Panc1 (cell line): ENCODE measurements around the gene SCLY. TPM values are rescaled to one million over a fixed set of nuclear protein-coding genes. Genes with fewer than 3 reads are reported as not detected.

Experiments
- ATAC-seq: fragments of 200-7000 bp; cut with Tn5 transposase; 2 replicates; pipeline ENCODE4 v1.9.1; 2020; ENCODE audit warnings: mild to moderate bottlenecking, moderate library complexity
- BruUV-seq: library from RNA; stranded (reverse); fragments of 400-500 nt; replicated peaks from 2 replicates; lab custom pipeline; 2021; lab: Mats Ljungman, UMichigan
- CTCF ChIA-PET: fragments of 300-600 bp; sonication (Branson Sonifier 250); formaldehyde crosslinking; loops from one replicate; lab custom pipeline; 2022; ENCODE audit warnings: antibody characterized with exemption; lab: Charles Lee
- POLR2A ChIA-PET: fragments of 300-600 bp; sonication (Branson Sonifier 250); formaldehyde crosslinking; loops from one replicate; lab custom pipeline; 2022; ENCODE audit warnings: antibody characterized with exemption; lab: Charles Lee
- DNase-seq: peaks from one replicate; pipeline ENCODE4 v3.0.0-alpha.2; 2010; ENCODE audit warnings: low read depth, low spot score
- H3K27ac ChIP-seq: 2 replicates; pipeline ENCODE4 v1.5.1; 2011; ENCODE audit warnings: mild to moderate bottlenecking, low read length, inconsistent platforms
- H3K27me3 ChIP-seq: fragments of 200-500 bp; sonication (Bioruptor generic); 2 replicates; pipeline ENCODE4 v1.6.0; 2014; ENCODE audit warnings: low read length, inconsistent platforms; ENCODE audit not compliant: control insufficient read depth, insufficient read depth
- H3K36me3 ChIP-seq: fragments of 200-500 bp; sonication (Bioruptor generic); 2 replicates; pipeline ENCODE4 v1.5.1; 2014; ENCODE audit warnings: inconsistent platforms, mild to moderate bottlenecking, low read length, moderate library complexity; ENCODE audit not compliant: control insufficient read depth, insufficient read depth
- H3K4me1 ChIP-seq: 2 replicates; pipeline ENCODE4 v1.5.1; 2011; ENCODE audit warnings: inconsistent platforms, mild to moderate bottlenecking, low read length, moderate library complexity; ENCODE audit not compliant: control insufficient read depth, insufficient read depth
- H3K4me3 ChIP-seq, 2 experiments: 2 replicates each; pipeline ENCODE4 v1.5.1; 2011 to 2012; ENCODE audit warnings: low read depth in 2 of 2, low read length in 2 of 2, mild to moderate bottlenecking in 2 of 2, inconsistent platforms in 1 of 2, moderate library complexity in 1 of 2
- H3K9me3 ChIP-seq: fragments of 200-500 bp; sonication (Bioruptor generic); 2 replicates; pipeline ENCODE4 v1.5.1; 2014; ENCODE audit warnings: low read depth, mild to moderate bottlenecking, inconsistent platforms, low read length, moderate library complexity; ENCODE audit not compliant: control insufficient read depth, insufficient read depth
- CTCF ChIP-seq: fragments of 450-650 bp; IDR thresholded peaks from 2 replicates; pipeline ENCODE4 v1.5.1; 2017; ENCODE audit warnings: mild to moderate bottlenecking
- POLR2AphosphoS5 ChIP-seq: IDR thresholded peaks from 2 replicates; pipeline ENCODE4 v1.6.1; 2012; ENCODE audit warnings: mild to moderate bottlenecking, low read depth, low read length, moderate library complexity
- REST ChIP-seq, 2 experiments: IDR thresholded peaks; 2 replicates each; pipeline ENCODE4 v1.6.1; 2011 to 2012; ENCODE audit warnings: low read depth in 2 of 2, control low read depth in 1 of 2, low read length in 1 of 2, mild to moderate bottlenecking in 1 of 2, moderate library complexity in 1 of 2; ENCODE audit not compliant: insufficient read depth in 1 of 2
- TCF7L2 ChIP-seq: IDR thresholded peaks from 2 replicates; pipeline ENCODE4 v1.6.1; 2011; ENCODE audit warnings: mild to moderate bottlenecking, low read depth, low read length, inconsistent platforms
- in situ Hi-C: cut with HindIII; loops from 2 replicates; pipeline ENCODE4 v1.10.0; 2016; ENCODE audit warnings: low sequenced_read_pairs, low pct_unique_long_range_greater_than_20kb
- intact Hi-C: fragments of 100-400 bp; cut with micrococcal nuclease; formaldehyde crosslinking; loops from one replicate; pipeline ENCODE4 v1.10.0; 2022; ENCODE audit not compliant: unreplicated experiment
- total RNA-seq: library from RNA; stranded (reverse); gene quantifications from one replicate; pipeline ENCODE4 v1.2.1, GENCODE V29; 2021; ENCODE audit not compliant: unreplicated experiment

SCLY gene
- total RNA-seq, 1 experiment from 2014 or later: 31.4 TPM

- peaks cover 32% of the 10 kb centered on the region for H3K4me1 ChIP-seq
- intact Hi-C loops (no loop called here), in situ Hi-C loops (no loop called here)
- no TSS peak for BruUV-seq
- DNase-seq (no peak), ATAC-seq (no peak)
- CTCF ChIA-PET: interaction anchor here (0.6 to 1.6 kb wide), 2 partner anchors 11 to 37 kb away, joined by 6 to 7 read pairs; no protein-coding TSS in a partner anchor
- H3K27ac ChIP-seq: no peak within 1 kb of the TSS
- no peak within 1 kb of the TSS for H3K4me3 ChIP-seq
- H3K36me3 ChIP-seq: no peaks in the 10 kb centered on the region
- no peaks in the 10 kb centered on the region for H3K9me3 ChIP-seq
- no peak for TF ChIP-seq REST (IDR thresholded peaks at IDR 0.05; ENCODE audit: insufficient read depth in 1 of 2, low read depth in 2 of 2, low read length in 1 of 2)
- TF ChIP-seq POLR2AphosphoS5: no peak
- no peak for TF ChIP-seq CTCF
- POLR2A ChIA-PET: no interaction called here
- H3K27me3 ChIP-seq: no peaks in the 10 kb centered on the region
These were observed 77.8 kb downstream of the SCLY start, which contains the start of gene KLHL30 for GRCh38 chr2:238138331-238139195. Gene KLHL30 (plus strand): TSS chr2:238138668. CDS start chr2:238140755, 2,087 bp downstream.

GRCh38 chr2:238139196-238140039, 78.6 kb downstream of the SCLY start:
- no TSS peak for BruUV-seq
- H3K4me3 ChIP-seq: no peak overlapping the region
- in situ Hi-C loops (no loop called here), intact Hi-C loops (no loop called here)
- H3K27me3 ChIP-seq: no peaks in the 10 kb centered on the region
- no peaks in the 10 kb centered on the region for H3K9me3 ChIP-seq
- ChIA-PET POLR2A (no interaction called here), CTCF (no interaction called here)
- ATAC-seq (no peak), DNase-seq (no peak)
- no peak for TF ChIP-seq REST (IDR thresholded peaks at IDR 0.05; ENCODE audit: insufficient read depth in 1 of 2, low read depth in 2 of 2, low read length in 1 of 2)
- TF ChIP-seq CTCF: peak; percentile 89
- no peak for TF ChIP-seq TCF7L2
- H3K4me1 ChIP-seq: peaks cover 35% of the 10 kb centered on the region
- no peak overlapping the region for H3K27ac ChIP-seq
- H3K36me3 ChIP-seq: no peaks in the 10 kb centered on the region
